Frontal cortex (tissue), 4 donors: Measurements from ENCODE around the gene C1orf159. TPM values are rescaled to one million over a fixed set of nuclear protein-coding genes. Genes with fewer than 3 reads are reported as not detected.
"Not testable (repeated sequence)": the region's sequence is repeated elsewhere in the genome, so short reads cannot be mapped to it uniquely, and the experiment has no call there.

Source experiments
- DNase-seq, 2 donors: peaks; one replicate each; pipeline ENCODE4 v3.0.0; 2012; ENCODE audit warnings: low spot score in 2 of 2
- FAIRE-seq: peaks from 2 replicates; lab custom pipeline; 2012; peaks lifted over from hg19 to GRCh38; lab: Jason Lieb, UNC
- total RNA-seq: library from RNA; depleted of rRNA; stranded (reverse); fragments of >200 nt; gene quantifications from one replicate; pipeline ENCODE4 v1.2.3, GENCODE V29; 2014
- donor health status: control.
- donor health status: control.
- donor health status: control.

C1orf159 gene
- total RNA-seq, 1 donor from 2014 or later, result 6.1 TPM

DNA sequence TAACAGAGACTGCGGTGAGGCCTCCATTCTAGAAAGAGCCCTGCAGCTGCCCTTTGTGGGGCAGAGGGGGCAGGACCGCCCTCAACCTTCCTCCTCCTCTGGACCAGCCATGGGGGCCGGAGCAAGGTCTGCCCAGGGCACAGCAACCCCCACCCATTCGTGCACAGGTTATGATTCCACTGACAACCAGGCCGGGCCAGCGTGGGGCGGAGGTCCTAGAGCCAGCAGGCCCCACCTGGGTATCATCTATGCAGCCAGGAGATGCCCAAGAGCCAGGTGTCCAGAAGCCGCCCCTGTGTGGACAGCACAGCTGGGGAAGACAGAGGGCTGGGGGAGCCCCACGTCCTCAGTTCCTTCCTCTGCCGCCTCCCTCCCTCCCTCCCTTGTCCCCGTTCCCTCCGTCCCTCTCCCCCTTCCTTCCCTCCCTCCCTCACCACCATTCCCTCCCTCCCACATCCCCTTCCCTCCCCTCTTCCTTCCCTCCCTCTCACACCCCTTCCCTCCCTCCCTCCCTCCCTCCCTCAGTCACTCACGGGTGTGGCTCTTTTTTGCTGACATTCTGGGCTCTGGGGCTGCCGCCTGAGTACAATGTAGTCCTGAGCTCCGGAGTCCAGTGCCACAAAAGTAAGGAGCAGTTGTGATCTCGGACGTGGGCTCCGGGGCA, 54.1 kb downstream of the C1orf159 start:
- no peak for FAIRE-seq
- no peak for DNase-seq

DNA sequence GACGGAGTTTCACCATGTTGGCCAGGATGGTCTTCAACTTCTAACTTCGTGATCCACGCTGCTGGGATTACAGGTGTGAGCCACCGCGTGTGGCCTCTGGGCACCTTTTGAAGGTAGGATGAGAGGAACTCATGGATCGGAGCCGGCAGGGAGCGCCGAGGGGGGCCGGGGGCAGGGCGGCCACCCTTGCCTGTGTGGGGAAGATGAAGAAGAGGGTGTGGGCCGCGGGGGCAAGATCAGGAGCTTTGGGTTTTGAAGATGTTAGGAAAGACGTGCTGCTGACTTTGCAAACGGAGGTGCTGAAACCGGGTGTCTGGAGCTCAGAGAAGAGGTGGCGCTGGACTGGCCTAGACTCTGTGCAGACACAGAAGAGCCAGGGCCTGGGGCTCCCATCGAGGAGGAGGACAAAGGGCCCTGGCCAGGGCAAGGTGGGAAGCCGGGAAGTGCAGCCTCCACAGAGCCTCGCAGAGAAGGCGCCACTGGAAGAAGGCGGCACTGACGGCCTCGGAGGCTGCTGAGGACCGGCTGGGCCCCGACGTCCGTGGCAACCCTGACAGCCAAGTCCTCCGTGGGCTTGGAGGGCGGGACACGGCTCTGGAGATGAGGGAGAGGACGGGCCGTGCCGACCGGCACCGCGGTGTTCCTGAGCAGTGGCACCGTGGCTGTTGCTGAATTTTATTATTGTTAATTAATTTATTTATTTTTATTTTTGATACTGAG, 55.4 kb downstream of the C1orf159 start:
- FAIRE-seq (no peak), DNase-seq (no peak)

DNA sequence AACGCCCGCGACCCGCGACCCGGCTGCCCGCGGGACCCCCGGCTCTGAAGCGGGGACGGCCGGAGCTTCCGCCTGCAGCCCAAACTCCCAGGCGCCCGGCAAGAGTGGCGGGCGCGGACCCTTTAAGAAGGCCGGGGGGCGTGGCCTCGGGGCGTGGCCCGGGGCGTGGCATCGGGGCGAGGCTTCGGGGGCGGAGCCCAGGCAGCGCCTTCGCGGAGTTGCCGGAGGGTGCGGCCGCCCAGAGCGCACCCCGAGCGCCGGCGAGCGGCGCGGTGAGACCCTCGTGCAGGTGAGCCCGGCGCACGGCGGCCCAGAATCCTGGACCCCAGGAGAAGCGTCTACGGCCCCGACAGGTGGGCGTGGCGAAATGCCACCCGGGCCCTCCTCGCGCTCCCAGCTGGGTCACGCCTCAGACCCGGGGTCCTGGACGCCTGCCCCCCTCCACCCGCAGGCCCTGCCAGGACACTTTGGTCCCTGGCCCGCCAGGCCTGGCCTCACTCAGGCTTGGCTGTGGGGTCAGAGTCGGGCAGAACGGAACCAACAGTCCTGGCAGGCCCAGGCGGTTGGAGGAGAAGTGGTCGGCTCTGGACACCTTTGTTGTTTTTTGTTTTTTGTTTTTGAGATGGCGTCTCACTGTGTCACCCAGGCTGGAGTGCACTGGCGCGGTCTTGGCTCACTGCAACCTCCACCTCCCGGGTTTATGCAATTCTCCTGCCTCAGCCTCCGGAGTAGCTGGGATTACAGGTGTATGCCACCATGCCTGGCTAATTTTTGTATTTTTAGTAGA, 56.2 kb downstream of the C1orf159 start:
- peak; percentile 96 to 97 for DNase-seq
- FAIRE-seq, result no peak

DNA sequence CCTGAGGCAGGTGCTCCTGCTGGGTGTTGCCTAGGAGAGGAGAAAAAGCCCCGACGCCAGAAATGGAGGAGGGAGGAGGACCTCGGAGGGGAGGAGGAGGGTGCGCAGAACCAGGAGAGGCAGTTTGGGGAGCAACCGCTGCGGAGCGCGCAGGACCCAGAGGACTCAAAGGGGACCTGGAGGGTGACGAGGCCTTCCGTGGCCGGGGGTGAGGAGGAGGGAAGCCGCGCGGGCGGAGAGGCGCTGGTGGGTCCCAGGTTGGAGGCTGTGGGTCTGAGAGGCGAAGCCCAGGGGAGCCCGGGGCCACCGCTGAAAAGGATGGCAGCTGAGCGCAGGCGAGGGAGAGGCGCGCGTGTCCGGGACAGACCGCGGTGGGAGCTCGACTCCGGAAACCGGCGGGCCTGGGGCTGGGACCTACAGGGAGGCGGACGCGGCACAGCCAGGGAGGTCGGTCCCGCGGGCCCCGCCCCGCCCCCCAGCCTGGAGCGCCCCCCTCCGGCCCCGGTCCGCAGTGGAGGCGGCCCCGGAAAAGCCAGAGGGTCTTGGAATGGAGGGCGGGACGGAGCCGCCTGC, 56.9 kb downstream of the C1orf159 start:
- DNase-seq, result no peak

GRCh38 chr1:1058088-1058905, 57.6 kb downstream of the C1orf159 start:
- no peak for DNase-seq
- no peak for FAIRE-seq

More for the DNA sequence above, 56.9 kb downstream of the C1orf159 start:
- no peak for FAIRE-seq

GRCh38 chr1:1057769-1058087, 58.2 kb downstream of the C1orf159 start:
- not testable (repeated sequence) for DNase-seq, FAIRE-seq

GRCh38 chr1:1055841-1056736, 59.8 kb downstream of the C1orf159 start:
- FAIRE-seq (no peak), DNase-seq (no peak)

DNA sequence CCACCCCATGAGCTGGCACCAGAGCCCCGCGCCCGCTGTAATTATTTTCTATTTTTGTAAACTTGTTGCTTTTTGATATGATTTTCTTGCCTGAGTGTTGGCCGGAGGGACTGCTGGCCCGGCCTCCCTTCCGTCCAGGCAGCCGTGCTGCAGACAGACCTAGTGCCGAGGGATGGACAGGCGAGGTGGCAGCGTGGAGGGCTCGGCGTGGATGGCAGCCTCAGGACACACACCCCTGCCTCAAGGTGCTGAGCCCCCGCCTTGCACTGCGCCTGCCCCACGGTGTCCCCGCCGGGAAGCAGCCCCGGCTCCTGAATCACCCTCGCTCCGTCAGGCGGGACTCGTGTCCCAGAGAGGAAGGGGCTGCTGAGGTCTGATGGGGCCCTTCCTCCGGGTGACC, 60.9 kb downstream of the C1orf159 start:
- FAIRE-seq (no peak), DNase-seq (no peak)

DNA sequence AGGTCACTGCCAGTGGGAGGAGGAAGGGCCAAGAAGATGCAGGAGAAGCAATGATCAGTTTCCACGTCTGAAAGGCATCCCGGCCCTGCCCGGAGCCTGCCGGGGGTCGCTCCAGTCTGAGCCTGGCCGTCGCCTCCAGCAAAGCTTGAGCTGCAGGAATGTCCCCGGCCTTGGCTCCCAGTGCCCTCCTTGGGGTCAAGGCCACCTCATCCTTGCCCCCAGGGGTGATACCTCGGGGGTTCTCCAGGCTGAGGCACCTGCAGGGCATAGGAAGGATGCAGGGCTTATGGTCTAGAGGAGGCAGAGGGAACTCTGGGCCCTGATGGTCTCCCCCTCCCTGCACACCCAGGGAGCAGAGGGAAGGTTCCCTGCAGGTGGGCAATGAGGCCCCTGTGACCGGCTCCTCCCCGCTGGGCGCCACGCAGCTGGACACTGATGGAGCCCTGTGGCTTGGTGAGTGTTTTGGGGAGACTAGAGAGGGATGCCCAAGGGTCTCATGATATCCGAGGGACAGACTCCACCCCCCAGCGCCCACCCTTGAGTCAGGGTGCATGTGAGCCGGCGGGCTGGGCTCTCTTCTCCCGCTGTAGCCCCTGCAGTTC, 61.7 kb downstream of the C1orf159 start:
- FAIRE-seq, result no peak
- no peak for DNase-seq

GRCh38 chr1:1053682-1054081, 62.2 kb downstream of the C1orf159 start:
- no peak for FAIRE-seq
- no peak for DNase-seq

GRCh38 chr1:1053022-1053421, 62.9 kb downstream of the C1orf159 start:
- DNase-seq, result no peak
- no peak for FAIRE-seq

- FAIRE-seq (no peak), DNase-seq (no peak)
Observed at GRCh38 chr1:1052003-1052840, 63.7 kb downstream of the C1orf159 start.

DNA sequence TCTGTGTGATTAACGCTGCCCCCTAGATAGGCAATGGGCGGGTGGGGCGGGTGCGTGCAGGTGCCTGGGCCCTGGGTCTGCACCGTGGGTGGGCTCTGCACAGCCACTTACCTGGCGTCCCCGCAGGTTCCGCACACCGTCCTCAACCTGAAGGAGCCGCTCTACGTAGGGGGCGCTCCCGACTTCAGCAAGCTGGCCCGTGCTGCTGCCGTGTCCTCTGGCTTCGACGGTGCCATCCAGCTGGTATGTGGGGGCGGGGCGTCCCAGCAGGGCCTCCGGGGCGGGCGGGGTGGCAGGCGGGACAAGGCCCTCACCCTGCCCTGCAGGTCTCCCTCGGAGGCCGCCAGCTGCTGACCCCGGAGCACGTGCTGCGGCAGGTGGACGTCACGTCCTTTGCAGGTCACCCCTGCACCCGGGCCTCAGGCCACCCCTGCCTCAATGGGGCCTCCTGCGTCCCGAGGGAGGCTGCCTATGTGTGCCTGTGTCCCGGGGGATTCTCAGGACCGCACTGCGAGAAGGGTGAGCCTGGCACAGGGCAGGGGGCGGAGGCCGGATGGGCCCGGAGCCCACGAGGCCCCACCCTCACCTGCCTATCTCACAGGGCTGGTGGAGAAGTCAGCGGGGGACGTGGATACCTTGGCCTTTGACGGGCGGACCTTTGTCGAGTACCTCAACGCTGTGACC, 64.6 kb downstream of the C1orf159 start:
- no peak for DNase-seq
- FAIRE-seq, result no peak

GRCh38 chr1:1050577-1051052, 65.3 kb downstream of the C1orf159 start:
- FAIRE-seq (no peak), DNase-seq (no peak)

DNA sequence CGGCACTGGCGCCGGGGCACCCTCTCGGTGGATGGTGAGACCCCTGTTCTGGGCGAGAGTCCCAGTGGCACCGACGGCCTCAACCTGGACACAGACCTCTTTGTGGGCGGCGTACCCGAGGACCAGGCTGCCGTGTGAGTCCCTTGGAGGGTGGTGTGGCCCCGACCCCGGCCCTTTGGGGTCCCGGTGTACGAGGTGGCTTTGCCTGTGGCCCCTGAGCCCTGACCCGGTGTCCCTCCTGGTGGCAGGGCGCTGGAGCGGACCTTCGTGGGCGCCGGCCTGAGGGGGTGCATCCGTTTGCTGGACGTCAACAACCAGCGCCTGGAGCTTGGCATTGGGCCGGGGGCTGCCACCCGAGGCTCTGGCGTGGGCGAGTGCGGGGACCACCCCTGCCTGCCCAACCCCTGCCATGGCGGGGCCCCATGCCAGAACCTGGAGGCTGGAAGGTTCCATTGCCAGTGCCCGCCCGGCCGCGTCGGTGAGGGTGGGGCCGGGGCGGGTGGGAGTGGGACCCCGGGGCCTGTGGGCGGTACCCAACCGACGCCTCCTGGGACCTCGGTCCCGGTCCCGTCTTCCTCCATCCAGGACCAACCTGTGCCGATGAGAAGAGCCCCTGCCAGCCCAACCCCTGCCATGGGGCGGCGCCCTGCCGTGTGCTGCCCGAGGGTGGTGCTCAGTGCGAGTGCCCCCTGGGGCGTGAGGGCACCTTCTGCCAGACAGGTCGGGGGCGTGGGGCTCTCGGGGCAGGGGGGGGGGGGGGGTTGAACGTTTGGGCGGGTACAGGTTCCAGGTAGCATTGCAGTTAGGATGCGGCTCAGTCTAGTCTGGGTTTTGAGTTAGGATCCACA, 66.3 kb downstream of the C1orf159 start:
- FAIRE-seq, result no peak
- DNase-seq, result no peak

DNA sequence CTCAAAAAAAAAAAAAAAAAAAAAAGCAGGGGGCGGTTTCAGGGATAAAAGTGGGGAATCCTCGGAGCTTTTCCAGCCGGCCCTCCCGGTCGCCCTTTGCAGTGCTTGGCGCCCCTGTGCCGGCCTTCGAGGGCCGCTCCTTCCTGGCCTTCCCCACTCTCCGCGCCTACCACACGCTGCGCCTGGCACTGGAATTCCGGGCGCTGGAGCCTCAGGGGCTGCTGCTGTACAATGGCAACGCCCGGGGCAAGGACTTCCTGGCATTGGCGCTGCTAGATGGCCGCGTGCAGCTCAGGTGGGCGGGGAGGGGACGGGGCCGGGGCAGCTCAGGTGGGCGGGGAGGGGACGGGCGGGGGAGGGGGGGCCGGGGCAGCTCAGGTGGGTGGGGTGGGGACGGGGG, 67.1 kb downstream of the C1orf159 start:
- DNase-seq, result no peak
- FAIRE-seq, result no peak
